ENCODE measurements around the gene CNOT6L. TPM values are rescaled to one million over a fixed set of nuclear protein-coding genes. Genes with fewer than 3 reads are reported as not detected.
"Not testable (repeated sequence)": the region's sequence is repeated elsewhere in the genome, so short reads cannot be mapped to it uniquely, and the experiment has no call there.

Gene CNOT6L
- total RNA-seq = 100 to 1,000 TPM in 1 of 2 donors, 10 to 100 TPM in 1; 90.2 to 130 TPM

- no peaks in the 10 kb centered on the region for H3K9me3 Mint-ChIP-seq
Observed at GRCh38 chr4:77818602-77819403, at the start of gene CNOT6L. TSS of gene CNOT6L (minus strand) at chr4:77819368. CDS start at chr4:77819308, 60 bp downstream.

GRCh38 chr4:77865259-77865658, 46.1 kb upstream of the CNOT6L start:
- peak overlapping the region in 1 of 2 donors; percentile 48 for H3K27ac Mint-ChIP-seq
- ATAC-seq (no peak), DNase-seq (ENCODE audit: low spot score) (no peak)
- no peaks in the 10 kb centered on the region for H3K9me3 Mint-ChIP-seq
- H3K36me3 Mint-ChIP-seq = peaks cover 20% of the 10 kb centered on the region
- H3K4me1 Mint-ChIP-seq (ENCODE audit: low read depth in 2 of 2) = peaks cover 41 to 71% of the 10 kb centered on the region in 2 donors
- H3K4me3 Mint-ChIP-seq = peak overlapping the region; percentile 43
- no peaks in the 10 kb centered on the region for H3K27me3 Mint-ChIP-seq

More at GRCh38 chr4:77818602-77819403, at the start of gene CNOT6L:
- ATAC-seq (peak; percentile 41 to 50), DNase-seq (ENCODE audit: low spot score) (peak; percentile 77)
- peak within 1 kb of the TSS; percentile 94 to 100 for H3K27ac Mint-ChIP-seq
- H3K4me3 Mint-ChIP-seq = peak within 1 kb of the TSS; percentile 99
- peaks cover 10% of the 10 kb centered on the region for H3K36me3 Mint-ChIP-seq
- H3K4me1 Mint-ChIP-seq (ENCODE audit: low read depth in 2 of 2) = peaks cover 47 to 50% of the 10 kb centered on the region in 2 donors
- H3K27me3 Mint-ChIP-seq = no peaks in the 10 kb centered on the region

- Mint-ChIP-seq H3K4me3 (peak overlapping the region; percentile 99), H3K27ac (peak overlapping the region; percentile 99 to 100), H3K4me1 (ENCODE audit: low read depth in 2 of 2) (peaks cover 34 to 62% of the 10 kb centered on the region in 2 donors), H3K36me3 (peaks cover 20% of the 10 kb centered on the region)
- H3K9me3 Mint-ChIP-seq; DNase-seq (ENCODE audit: low spot score); ATAC-seq; H3K27me3 Mint-ChIP-seq: not testable (repeated sequence)
Observed at GRCh38 chr4:77863341-77863740, 44.2 kb upstream of the CNOT6L start.

GRCh38 chr4:77862478-77863216, 43.5 kb upstream of the CNOT6L start, which contains the start of gene MRPL1:
TSS of gene MRPL1 (plus strand) at chr4:77862830. CDS start at chr4:77862849, 19 bp downstream.
- H3K27ac Mint-ChIP-seq = peak within 1 kb of the TSS; percentile 99 to 100
- H3K27me3 Mint-ChIP-seq = no peaks in the 10 kb centered on the region
- no peaks in the 10 kb centered on the region for H3K9me3 Mint-ChIP-seq
- H3K36me3 Mint-ChIP-seq = peaks cover 20% of the 10 kb centered on the region
- peak; percentile 93 to 95 for ATAC-seq
- DNase-seq (ENCODE audit: low spot score) = peak; percentile 91
- H3K4me1 Mint-ChIP-seq (ENCODE audit: low read depth in 2 of 2) = peaks cover 37 to 65% of the 10 kb centered on the region in 2 donors
- H3K4me3 Mint-ChIP-seq = peak within 1 kb of the TSS; percentile 99

GRCh38 chr4:77861495-77861894, 42.3 kb upstream of the CNOT6L start:
- ATAC-seq (peak in 1 of 2 donors; percentile 69), DNase-seq (ENCODE audit: low spot score) (no peak)
- H3K27me3 Mint-ChIP-seq = no peaks in the 10 kb centered on the region
- peak overlapping the region; percentile 99 to 100 for H3K27ac Mint-ChIP-seq
- no peaks in the 10 kb centered on the region for H3K9me3 Mint-ChIP-seq
- peaks cover 12% of the 10 kb centered on the region for H3K36me3 Mint-ChIP-seq
- H3K4me3 Mint-ChIP-seq = peak overlapping the region; percentile 99
- peaks cover 44 to 65% of the 10 kb centered on the region in 2 donors for H3K4me1 Mint-ChIP-seq (ENCODE audit: low read depth in 2 of 2)

GRCh38 chr4:77859256-77859655, 40.1 kb upstream of the CNOT6L start:
- Mint-ChIP-seq H3K9me3 (no peaks in the 10 kb centered on the region), H3K27ac (peak overlapping the region; percentile 99 to 100), H3K4me3 (no peak overlapping the region), H3K4me1 (ENCODE audit: low read depth in 2 of 2) (peaks cover 45 to 65% of the 10 kb centered on the region in 2 donors), H3K36me3 (peaks cover 6% of the 10 kb centered on the region), H3K27me3 (no peaks in the 10 kb centered on the region)
- no peak for ATAC-seq
- no peak for DNase-seq (ENCODE audit: low spot score)

- ATAC-seq = no peak
- no peaks in the 10 kb centered on the region for H3K36me3 Mint-ChIP-seq
- peak overlapping the region; percentile 97 to 100 for H3K27ac Mint-ChIP-seq
- no peak for DNase-seq (ENCODE audit: low spot score)
- peaks cover 55 to 61% of the 10 kb centered on the region in 2 donors for H3K4me1 Mint-ChIP-seq (ENCODE audit: low read depth in 2 of 2)
- H3K4me3 Mint-ChIP-seq = peak overlapping the region; percentile 64
- no peaks in the 10 kb centered on the region for H3K27me3 Mint-ChIP-seq
- no peaks in the 10 kb centered on the region for H3K9me3 Mint-ChIP-seq
Observed at GRCh38 chr4:77856152-77856551, 37.0 kb upstream of the CNOT6L start.

- no peaks in the 10 kb centered on the region for H3K27me3 Mint-ChIP-seq
- DNase-seq (ENCODE audit: low spot score) = peak; percentile 75
- H3K9me3 Mint-ChIP-seq = no peaks in the 10 kb centered on the region
- H3K4me1 Mint-ChIP-seq (ENCODE audit: low read depth in 2 of 2) = peaks cover 55 to 56% of the 10 kb centered on the region in 2 donors
- no peaks in the 10 kb centered on the region for H3K36me3 Mint-ChIP-seq
- H3K4me3 Mint-ChIP-seq = peak overlapping the region; percentile 93
- ATAC-seq = peak; percentile 82 to 86
- H3K27ac Mint-ChIP-seq = peak overlapping the region; percentile 97 to 100
Observed at GRCh38 chr4:77854431-77855111, 35.4 kb upstream of the CNOT6L start.

GRCh38 chr4:77852892-77853495, 33.8 kb upstream of the CNOT6L start:
- peak overlapping the region; percentile 93 for H3K4me3 Mint-ChIP-seq
- H3K27me3 Mint-ChIP-seq = no peaks in the 10 kb centered on the region
- peak overlapping the region; percentile 97 to 100 for H3K27ac Mint-ChIP-seq
- ATAC-seq (peak; percentile 90 to 94), DNase-seq (ENCODE audit: low spot score) (peak; percentile 88)
- H3K4me1 Mint-ChIP-seq (ENCODE audit: low read depth in 2 of 2) = peaks cover 52 to 54% of the 10 kb centered on the region in 2 donors
- no peaks in the 10 kb centered on the region for H3K36me3 Mint-ChIP-seq
- H3K9me3 Mint-ChIP-seq = peaks cover under 1% of the 10 kb centered on the region

GRCh38 chr4:77849278-77849965, 30.3 kb upstream of the CNOT6L start:
- Mint-ChIP-seq H3K27ac (peak overlapping the region; percentile 9 to 85), H3K4me1 (ENCODE audit: low read depth in 2 of 2) (peaks cover 43 to 44% of the 10 kb centered on the region in 2 donors), H3K27me3 (no peaks in the 10 kb centered on the region), H3K36me3 (no peaks in the 10 kb centered on the region), H3K4me3 (no peak overlapping the region), H3K9me3 (peaks cover 3% of the 10 kb centered on the region)
- ATAC-seq (peak in 1 of 2 donors; percentile 54), DNase-seq (ENCODE audit: low spot score) (no peak)

GRCh38 chr4:77848508-77848907, 29.3 kb upstream of the CNOT6L start:
- Mint-ChIP-seq H3K36me3 (no peaks in the 10 kb centered on the region), H3K4me3 (no peak overlapping the region), H3K4me1 (ENCODE audit: low read depth in 2 of 2) (peaks cover 40 to 43% of the 10 kb centered on the region in 2 donors), H3K27me3 (no peaks in the 10 kb centered on the region), H3K27ac (peak overlapping the region in 1 of 2 donors; percentile 85), H3K9me3 (peaks cover 3% of the 10 kb centered on the region)
- no peak for DNase-seq (ENCODE audit: low spot score)
- ATAC-seq = no peak

GRCh38 chr4:77845929-77846328, 26.8 kb upstream of the CNOT6L start:
- Mint-ChIP-seq H3K27ac (peak overlapping the region in 1 of 2 donors; percentile 3), H3K4me3 (no peak overlapping the region), H3K9me3 (peaks cover 3% of the 10 kb centered on the region), H3K36me3 (no peaks in the 10 kb centered on the region), H3K27me3 (no peaks in the 10 kb centered on the region), H3K4me1 (ENCODE audit: low read depth in 2 of 2) (peaks cover 19 to 25% of the 10 kb centered on the region in 2 donors)
- ATAC-seq = no peak
- DNase-seq (ENCODE audit: low spot score) = no peak

Measured in natural killer cell treated with Interleukin-12 subunit alpha and Interleukin-12 subunit beta and Interleukin-15 and Interleukin-18, amount 100 ng/mL, for 72 hours (primary cell).